Endothelial cell of umbilical vein (primary cell): Measurements from ENCODE around the gene ING1. TPM values are rescaled to one million over a fixed set of nuclear protein-coding genes. Genes with fewer than 3 reads are reported as not detected.

Experiments used
- BruUV-seq: library from RNA; stranded (reverse); fragments of 400-500 nt; replicated peaks from 2 replicates; lab custom pipeline; 2021; lab: Mats Ljungman, UMichigan
- CTCF ChIA-PET: fragments of 300-600, 350-600 bp; sonication (Branson Sonifier 250); formaldehyde crosslinking; loops from one replicate; lab custom pipeline; 2021; ENCODE audit warnings: antibody characterized with exemption, inconsistent platforms; lab: Charles Lee
- POLR2A ChIA-PET: fragments of 300-600, 350-600 bp; sonication (Branson Sonifier 250); formaldehyde crosslinking; loops from one replicate; lab custom pipeline; 2021; ENCODE audit warnings: antibody characterized with exemption, inconsistent platforms; lab: Charles Lee
- DNase-seq: peaks from one replicate; pipeline ENCODE4 v3.0.0-alpha.2; 2011; ENCODE audit warnings: low read depth, low spot score
- FAIRE-seq: peaks from 2 replicates; lab custom pipeline; 2011; peaks lifted over from hg19 to GRCh38; lab: Jason Lieb, UNC
- H2AFZ ChIP-seq: 2 replicates; pipeline ENCODE4 v1.6.0; 2012; ENCODE audit warnings: low read depth, low read length, control low read depth, inconsistent platforms
- H3K27ac ChIP-seq: 2 replicates; pipeline ENCODE4 v1.5.1; 2011; ENCODE audit warnings: low read depth, mild to moderate bottlenecking, control low read depth, low read length, moderate library complexity; ENCODE audit not compliant: insufficient read depth
- H3K27me3 ChIP-seq, 2 experiments: 2 replicates each; pipeline versions ENCODE4 v1.6.0 to v1.6.1; 2011; ENCODE audit warnings: low read length in 2 of 2, mixed read lengths in 1 of 2; ENCODE audit not compliant: control insufficient read depth in 2 of 2, insufficient read depth in 2 of 2
- H3K36me3 ChIP-seq, 2 experiments: 2 replicates in 1 of 2; 3 replicates in 1 of 2; pipeline ENCODE4 v1.5.1; 2011; ENCODE audit warnings: low read length in 2 of 2, mild to moderate bottlenecking in 1 of 2, moderate library complexity in 1 of 2; ENCODE audit not compliant: control insufficient read depth in 2 of 2, insufficient read depth in 2 of 2; ENCODE audit errors: extremely low read depth in 1 of 2
- H3K4me1 ChIP-seq: 3 replicates; pipeline ENCODE4 v1.5.1; 2011; ENCODE audit warnings: mild to moderate bottlenecking, low read length; ENCODE audit not compliant: control insufficient read depth, insufficient read depth; ENCODE audit errors: extremely low read depth
- H3K4me2 ChIP-seq: 2 replicates; pipeline ENCODE4 v1.6.1; 2011; ENCODE audit warnings: low read length, control low read depth, mixed read lengths; ENCODE audit not compliant: insufficient read depth
- H3K4me3 ChIP-seq, 3 experiments: fragments of 200-600 bp in 1 of 3; sonication (generic), shearing (Covaris generic) in 1 of 3; replicated peaks in 1 of 3; 2 replicates each; pipeline ENCODE4 v1.5.1; 2011 to 2016; ENCODE audit warnings: control low read depth in 3 of 3, low read length in 3 of 3, mild to moderate bottlenecking in 2 of 3, inconsistent platforms in 1 of 3, low read depth in 1 of 3, moderate library complexity in 1 of 3; ENCODE audit not compliant: insufficient read depth in 1 of 3
- H3K79me2 ChIP-seq: 2 replicates; pipeline ENCODE4 v1.6.0; 2012; ENCODE audit warnings: low read length, inconsistent platforms; ENCODE audit not compliant: control insufficient read depth, insufficient read depth
- H3K9ac ChIP-seq: replicated peaks from 2 replicates; pipeline ENCODE3; 2011; ENCODE audit warnings: low read length, control low read depth; ENCODE audit not compliant: insufficient read depth; ENCODE audit errors: extremely low read depth
- H3K9me1 ChIP-seq: replicated peaks from 3 replicates; pipeline ENCODE4 v1.6.0; 2011; ENCODE audit warnings: mild to moderate bottlenecking, low read length; ENCODE audit not compliant: control insufficient read depth, insufficient read depth; ENCODE audit errors: extremely low read depth
- H3K9me3 ChIP-seq: replicated peaks from 2 replicates; pipeline ENCODE4 v1.5.1; 2012; ENCODE audit warnings: low read length, inconsistent platforms; ENCODE audit not compliant: control insufficient read depth, insufficient read depth
- H4K20me1 ChIP-seq: replicated peaks from 2 replicates; pipeline ENCODE3; 2011; ENCODE audit warnings: mild to moderate bottlenecking, low read length; ENCODE audit not compliant: control insufficient read depth, insufficient read depth; ENCODE audit errors: extremely low read depth
- EZH2 ChIP-seq: IDR thresholded peaks from 2 replicates; pipeline ENCODE4 v1.6.1; 2012; ENCODE audit warnings: borderline replicate concordance, low read depth, mild to moderate bottlenecking, moderate library complexity, low read length, inconsistent platforms; ENCODE audit not compliant: severe bottlenecking
- FOS ChIP-seq: IDR thresholded peaks from 2 replicates; pipeline ENCODE4 v1.6.1; 2011; ENCODE audit warnings: mild to moderate bottlenecking, low read length, moderate library complexity, borderline replicate concordance; ENCODE audit not compliant: insufficient read depth
- GATA2 ChIP-seq: IDR thresholded peaks from 2 replicates; pipeline ENCODE4 v1.7.0; 2011; ENCODE audit warnings: low read depth, mild to moderate bottlenecking, moderate library complexity, mixed read lengths, low read length; ENCODE audit not compliant: insufficient read length, insufficient read depth
- JUN ChIP-seq: IDR thresholded peaks from 2 replicates; pipeline ENCODE4 v1.6.1; 2011; ENCODE audit warnings: borderline replicate concordance, low read depth; ENCODE audit not compliant: insufficient read length, insufficient read depth
- MAX ChIP-seq: IDR thresholded peaks from 2 replicates; pipeline ENCODE4 v1.6.1; 2011; ENCODE audit not compliant: insufficient read depth, insufficient read length
- MYC ChIP-seq: IDR thresholded peaks from one replicate; pipeline ENCODE4 v1.6.1; 2011; ENCODE audit warnings: mild to moderate bottlenecking, low read depth, low read length
- POLR2A ChIP-seq: IDR thresholded peaks from 2 replicates; pipeline ENCODE4 v1.6.1; 2012; ENCODE audit warnings: low read depth, mild to moderate bottlenecking, control low read depth, low read length
- POLR2AphosphoS5 ChIP-seq: IDR thresholded peaks from 2 replicates; pipeline ENCODE4 v1.6.1; 2012; ENCODE audit warnings: low read depth, mild to moderate bottlenecking, control low read depth, low read length, moderate library complexity; ENCODE audit not compliant: insufficient read depth
- dilution Hi-C: fragments of 300-500 bp; cut with MboI; formaldehyde crosslinking; loops from one replicate; pipeline ENCODE4 v1.15.0; 2019; ENCODE audit warnings: low sequenced_read_pairs; ENCODE audit not compliant: extremely low pct_ligation_motif_present
- intact Hi-C: fragments of 100-400 bp; cut with micrococcal nuclease; formaldehyde crosslinking; loops from one replicate; pipeline ENCODE4 v1.10.0; 2022
- polyA plus RNA-seq, 4 experiments: library from polyadenylated mRNA; depleted of rRNA in 3 of 4; stranded (reverse) in 3 of 4; unstranded in 1 of 4; fragments of >200 nt; gene quantifications; 2 replicates each; pipeline versions ENCODE4 v1.2.1 to v1.2.3, GENCODE V29; 2011 to 2012; ENCODE audit warnings: missing spikeins in 1 of 4
- total RNA-seq: library from RNA; stranded (reverse); gene quantifications from 2 replicates; pipeline ENCODE4 v1.2.3, GENCODE V29; 2021
- TF ChIP-seq, protein P1 (sequence below), 2 donors: IDR thresholded peaks; 1 replicate in 1 of 2; 2 replicates in 1 of 2; pipeline ENCODE4 v1.5.1; 2011; ENCODE audit warnings: low read length in 2 of 2, mild to moderate bottlenecking in 2 of 2, moderate library complexity in 2 of 2, control low read depth in 1 of 2, inconsistent platforms in 1 of 2, low read depth in 1 of 2; ENCODE audit not compliant: insufficient read depth in 1 of 2; ENCODE audit errors: extremely low read depth in 1 of 2

ING1 gene
- total and polyA plus RNA-seq, 2 donors (not counting 3 experiments of a cell fraction or from before 2014, with no cell fraction given), result 10.4 to 10.9 TPM

GRCh38 chr13:110748271-110748670 is 34.8 kb downstream of the ING1 start:
- ChIA-PET CTCF (no interaction called here), POLR2A (interaction anchor here (1.6 kb wide), 1 partner anchor 33 kb away, joined by 4 read pairs; no protein-coding TSS in a partner anchor)
- no TSS peak for BruUV-seq
- Histone ChIP-seq H3K9ac (no peak overlapping the region), H3K4me1 (no peaks in the 10 kb centered on the region), H4K20me1 (no peaks in the 10 kb centered on the region), H3K9me1 (no peaks in the 10 kb centered on the region), H3K27ac (no peak overlapping the region), H3K4me2 (no peak overlapping the region), H3K36me3 (no peaks in the 10 kb centered on the region), H3K9me3 (no peaks in the 10 kb centered on the region), H3K27me3 (no peaks in the 10 kb centered on the region), H3K4me3 (no peak overlapping the region), H2AFZ (no peak overlapping the region), H3K79me2 (no peaks in the 10 kb centered on the region)
- FAIRE-seq, result no peak
- DNase-seq, result no peak
- no peak for TF ChIP-seq FOS
- TF ChIP-seq EZH2, result no peak
- no peak for TF ChIP-seq MAX
- TF ChIP-seq, protein P1, sequence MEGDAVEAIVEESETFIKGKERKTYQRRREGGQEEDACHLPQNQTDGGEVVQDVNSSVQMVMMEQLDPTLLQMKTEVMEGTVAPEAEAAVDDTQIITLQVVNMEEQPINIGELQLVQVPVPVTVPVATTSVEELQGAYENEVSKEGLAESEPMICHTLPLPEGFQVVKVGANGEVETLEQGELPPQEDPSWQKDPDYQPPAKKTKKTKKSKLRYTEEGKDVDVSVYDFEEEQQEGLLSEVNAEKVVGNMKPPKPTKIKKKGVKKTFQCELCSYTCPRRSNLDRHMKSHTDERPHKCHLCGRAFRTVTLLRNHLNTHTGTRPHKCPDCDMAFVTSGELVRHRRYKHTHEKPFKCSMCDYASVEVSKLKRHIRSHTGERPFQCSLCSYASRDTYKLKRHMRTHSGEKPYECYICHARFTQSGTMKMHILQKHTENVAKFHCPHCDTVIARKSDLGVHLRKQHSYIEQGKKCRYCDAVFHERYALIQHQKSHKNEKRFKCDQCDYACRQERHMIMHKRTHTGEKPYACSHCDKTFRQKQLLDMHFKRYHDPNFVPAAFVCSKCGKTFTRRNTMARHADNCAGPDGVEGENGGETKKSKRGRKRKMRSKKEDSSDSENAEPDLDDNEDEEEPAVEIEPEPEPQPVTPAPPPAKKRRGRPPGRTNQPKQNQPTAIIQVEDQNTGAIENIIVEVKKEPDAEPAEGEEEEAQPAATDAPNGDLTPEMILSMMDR (IDR thresholded peaks at IDR 0.05; ENCODE audit: extremely low read depth in 1 of 2, insufficient read depth in 1 of 2, low read depth in 1 of 2, low read length in 2 of 2), result no peak
- TF ChIP-seq POLR2AphosphoS5, result no peak
- TF ChIP-seq MYC, result no peak
- TF ChIP-seq JUN, result no peak
- no peak for TF ChIP-seq POLR2A
- no peak for TF ChIP-seq GATA2
- intact Hi-C loops, result no loop called here
- dilution Hi-C loops, result no loop called here
